K562 (cell line): ENCODE data around the gene ATP2A2. TPM values are rescaled to one million over a fixed set of nuclear protein-coding genes. Genes with fewer than 3 reads are reported as not detected.

Experiments
- ATAC-seq: fragments of 200-7000 bp; cut with Tn5 transposase; 3 replicates; pipeline ENCODE4 v1.9.1; 2020; ENCODE audit warnings: moderate library complexity
- BruUV-seq: library from RNA; stranded (reverse); fragments of 400-500 nt; replicated peaks from 2 replicates; lab custom pipeline; 2021; lab: Mats Ljungman, UMichigan
- CTCF ChIA-PET: fragments of 300-600 bp; formaldehyde crosslinking; extraction: SDS; loops from one replicate; lab custom pipeline; 2021; ENCODE audit warnings: low intra/inter-chr PET ratio; lab: Yijun Ruan, JAX
- POLR2A ChIA-PET: fragments of 300-600, 350-650 bp; sonication (Branson Sonifier 250); formaldehyde crosslinking; extraction: SDS; loops from one replicate; lab custom pipeline; 2021; ENCODE audit warnings: antibody characterized with exemption, inconsistent platforms; lab: Yijun Ruan, JAX
- DNase-seq, 4 experiments: peaks; one replicate each; pipeline versions ENCODE4 v3.0.0 to v3.0.0-alpha.2; 2011 to 2018; ENCODE audit warnings: low spot score in 3 of 4, mixed read lengths in 3 of 4; ENCODE audit errors: extremely low read depth in 1 of 4
- FAIRE-seq: peaks from 2 replicates; lab custom pipeline; 2011; peaks lifted over from hg19 to GRCh38; lab: Jason Lieb, UNC
- H2AFZ ChIP-seq: 2 replicates; pipeline ENCODE4 v1.6.0; 2011; ENCODE audit warnings: low read depth, low read length, control low read depth, inconsistent platforms
- H3K27ac ChIP-seq: fragments of 200-600 bp; 3 replicates; pipeline ENCODE4 v1.8.0; 2011; ENCODE audit warnings: low read depth, mild to moderate bottlenecking, control low read depth, inconsistent platforms, low read length, moderate library complexity, mixed read lengths; ENCODE audit errors: extremely low read depth
- H3K27me3 ChIP-seq, 2 experiments: fragments of 300-600 bp in 1 of 2; 2 replicates in 1 of 2; 3 replicates in 1 of 2; pipeline versions ENCODE4 v1.6.0 to v1.8.0; 2011; ENCODE audit warnings: inconsistent platforms in 2 of 2, low read length in 2 of 2, mild to moderate bottlenecking in 1 of 2, mixed read lengths in 1 of 2, moderate library complexity in 1 of 2; ENCODE audit not compliant: control insufficient read depth in 2 of 2, insufficient read depth in 2 of 2
- H3K36me3 ChIP-seq: fragments of 300-600 bp; 3 replicates; pipeline ENCODE4 v1.8.0; 2011; ENCODE audit warnings: mild to moderate bottlenecking, low read length, inconsistent platforms; ENCODE audit not compliant: control insufficient read depth, insufficient read depth
- H3K4me1 ChIP-seq, 2 experiments: fragments of 200-600 bp in 1 of 2; replicated peaks in 1 of 2; 2 replicates in 1 of 2; 3 replicates in 1 of 2; pipeline versions ENCODE4 v1.5.1 to v1.8.0; 2011; ENCODE audit warnings: inconsistent platforms in 2 of 2, low read length in 2 of 2, mild to moderate bottlenecking in 1 of 2, mixed read lengths in 1 of 2, moderate library complexity in 1 of 2; ENCODE audit not compliant: control insufficient read depth in 2 of 2, insufficient read depth in 2 of 2
- H3K4me2 ChIP-seq: 2 replicates; pipeline ENCODE4 v1.6.1; 2011; ENCODE audit warnings: low read length, control low read depth, inconsistent platforms, mixed read lengths; ENCODE audit not compliant: insufficient read depth
- H3K4me3 ChIP-seq: fragments of 200-600 bp; sonication (generic), shearing (Covaris generic); 2 replicates; pipeline ENCODE4 v1.5.1; 2016; ENCODE audit warnings: control low read depth, inconsistent platforms
- H3K79me2 ChIP-seq: fragments of 200-600 bp; 3 replicates; pipeline ENCODE4 v1.8.0; 2011; ENCODE audit warnings: low read length, inconsistent platforms; ENCODE audit not compliant: control insufficient read depth, insufficient read depth
- H3K9ac ChIP-seq, 2 experiments: 2 replicates each; pipeline versions ENCODE4 v1.6.0 to v1.6.1; 2011; ENCODE audit warnings: low read depth in 2 of 2, low read length in 2 of 2, control low read depth in 1 of 2, inconsistent platforms in 1 of 2, mild to moderate bottlenecking in 1 of 2, mixed read lengths in 1 of 2; ENCODE audit not compliant: insufficient read depth in 1 of 2
- H3K9me1 ChIP-seq: one replicate; pipeline ENCODE4 v1.6.0; 2011; ENCODE audit warnings: inconsistent platforms, mild to moderate bottlenecking, low read length, moderate library complexity; ENCODE audit not compliant: control insufficient read depth, insufficient read depth
- H3K9me3 ChIP-seq: replicated peaks from 2 replicates; pipeline ENCODE4 v1.5.1; 2011; ENCODE audit warnings: low read depth, low read length, inconsistent platforms; ENCODE audit not compliant: control insufficient read depth, insufficient read depth
- H4K20me1 ChIP-seq: replicated peaks from 2 replicates; pipeline ENCODE4 v1.6.1; 2011; ENCODE audit warnings: low read length, inconsistent platforms, mixed read lengths; ENCODE audit not compliant: control insufficient read depth, insufficient read depth
- SUPT5H ChIP-seq: fragments of 450-650 bp; IDR thresholded peaks from 2 replicates; pipeline ENCODE4 v1.6.1; 2016
- ZNF639 ChIP-seq, 2 experiments: fragments of 200-800 bp in 1 of 2; sonication (Bioruptor generic) in 1 of 2; sonication (generic) in 1 of 2; formaldehyde crosslinking in 1 of 2; IDR thresholded peaks in 1 of 2; conservative IDR thresholded peaks in 1 of 2; 2 replicates each; pipeline versions ENCODE4 v1.5.0 to v1.6.1; 2016 to 2020; ENCODE audit warnings: missing compliant biosample characterization in 1 of 2, missing genetic modification characterization in 1 of 2, missing genetic modification reagents in 1 of 2
- ZNF778 ChIP-seq: fragments of 450-650 bp; formaldehyde crosslinking; IDR thresholded peaks from 2 replicates; pipeline ENCODE4 v1.4.0; 2020; ENCODE audit warnings: mild to moderate bottlenecking, moderate library complexity
- WGBS: fragments of 100-300 bp; shearing (Covaris generic); methylation state at CpG from one replicate; pipeline ENCODE4 v1.1.6; 2016; ENCODE audit warnings: low coverage, mixed read lengths; ENCODE audit not compliant: insufficient coverage; ENCODE audit errors: missing lambda C conversion rate; 5-methylcytosine and 5-hydroxymethylcytosine counted together
- in situ Hi-C: fragments of 300-500 bp; cut with MboI; formaldehyde crosslinking; loops from 4 replicates; pipeline ENCODE4 v1.15.0; 2018; ENCODE audit warnings: inconsistent platforms, mixed read lengths
- intact Hi-C: fragments of 100-400 bp; cut with micrococcal nuclease; formaldehyde crosslinking; loops from 2 replicates; pipeline ENCODE4 v1.14.2; 2022
- polyA plus RNA-seq, 8 experiments: library from polyadenylated mRNA; depleted of rRNA in 4 of 8; stranded (reverse) in 5 of 8; unstranded in 3 of 8; fragments of >200 nt; fragmentation: Nextera tagmentation in 2 of 8; fragmentation: Illumina TruSeq in 1 of 8; extraction: Ambion mirVana in 2 of 8; extraction: Trizol in 1 of 8; gene quantifications; 2 replicates each; pipeline versions ENCODE4 v1.2.1 to v1.2.3, GENCODE V29; 2011 to 2014; ENCODE audit warnings: inconsistent platforms in 1 of 8, missing spikeins in 1 of 8
- total RNA-seq, 7 experiments: library from RNA; depleted of rRNA in 6 of 7; stranded (reverse); fragments of >200 nt in 6 of 7; fragmentation: Illumina TruSeq in 2 of 7; extraction: Trizol in 2 of 7; gene quantifications; 2 replicates each; pipeline versions ENCODE4 v1.2.1 to v1.2.3, GENCODE V29; 2011 to 2021; ENCODE audit warnings: low replicate concordance in 1 of 7

ATP2A2 gene
- total and polyA plus RNA-seq, 9 of the 15 experiments (the other 6 are each of a cell fraction or from before 2014, with no cell fraction given): 5.2 to 205 (median 51.6) TPM

GRCh38 chr12:110343736-110344555 lies 62.9 kb downstream of the ATP2A2 start:
- Histone ChIP-seq H3K27me3 (no peaks in the 10 kb centered on the region), H3K36me3 (peaks cover 100% of the 10 kb centered on the region), H4K20me1 (0 out of 2 replicates have a peak, but pooled peaks cover 3% of the 10 kb centered on the region), H3K79me2 (no peaks in the 10 kb centered on the region), H3K4me1 (no peaks in the 10 kb centered on the region), H3K9me1 (no peaks in the 10 kb centered on the region), H2AFZ (no peak overlapping the region), H3K9me3 (no peaks in the 10 kb centered on the region), H3K4me3 (no peak overlapping the region), H3K27ac (no peak overlapping the region), H3K9ac (no peak overlapping the region), H3K4me2 (no peak overlapping the region)
- BruUV-seq: no TSS peak
- intact Hi-C loops (no loop called here), in situ Hi-C loops (no loop called here)
- ChIA-PET POLR2A (interaction anchor here (0.6 to 1.4 kb wide), 4 partner anchors 10 to 831 kb away, joined by 3 to 4 read pairs (median 4); no protein-coding TSS in a partner anchor), CTCF (no interaction called here)
- DNase-seq (no peak), FAIRE-seq (no peak), ATAC-seq (no peak)
- WGBS: 92% methylated on average over 9 of the region's 9 CpGs
- TF ChIP-seq SUPT5H (no peak), ZNF778 (CRISPR knock-in tag) (no peak), ZNF639 (CRISPR knock-in tag; conservative IDR thresholded peaks at IDR 0.05 in 1 of 2, IDR thresholded peaks at IDR 0.05 in 1 of 2) (no peak)
